ENCODE data around the gene WNK2. TPM values are rescaled to one million over a fixed set of nuclear protein-coding genes. Genes with fewer than 3 reads are reported as not detected.

WNK2 gene
- total RNA-seq, 1 donor from 2014 or later = 3.7 TPM

GRCh38 chr9:93252116-93252780 is 68.3 kb downstream of the WNK2 start:
- DNase-seq (ENCODE audit: low spot score) (no peak), ATAC-seq (no peak)

GRCh38 chr9:93252781-93253530 is 69.0 kb downstream of the WNK2 start:
- ATAC-seq (no peak), DNase-seq (ENCODE audit: low spot score) (no peak)

GRCh38 chr9:93253633-93254032 is 69.7 kb downstream of the WNK2 start:
- ATAC-seq = no peak
- DNase-seq (ENCODE audit: low spot score) = no peak

GRCh38 chr9:93254061-93254481 is 70.1 kb downstream of the WNK2 start:
- ATAC-seq (no peak), DNase-seq (ENCODE audit: low spot score) (no peak)

- DNase-seq (ENCODE audit: low spot score) = peak; percentile 32
- no peak for ATAC-seq
Observed at GRCh38 chr9:93254806-93255493, 71.0 kb downstream of the WNK2 start.

- ATAC-seq (no peak), DNase-seq (ENCODE audit: low spot score) (no peak)
Observed at GRCh38 chr9:93255494-93255867, 71.5 kb downstream of the WNK2 start.

- DNase-seq (ENCODE audit: low spot score) (peak; percentile 43), ATAC-seq (no peak)
Observed at GRCh38 chr9:93255994-93256877, 72.3 kb downstream of the WNK2 start.

- ATAC-seq = no peak
- peak; percentile 40 for DNase-seq (ENCODE audit: low spot score)
Observed at GRCh38 chr9:93256878-93257807, 73.2 kb downstream of the WNK2 start.

GRCh38 chr9:93257808-93258331 is 73.9 kb downstream of the WNK2 start:
- ATAC-seq (no peak), DNase-seq (ENCODE audit: low spot score) (peak; percentile 26)

- ATAC-seq (no peak), DNase-seq (ENCODE audit: low spot score) (peak; percentile 21)
Observed at GRCh38 chr9:93258419-93258817, 74.5 kb downstream of the WNK2 start.

- no peak for ATAC-seq
- peak; percentile 41 for DNase-seq (ENCODE audit: low spot score)
Observed at GRCh38 chr9:93258818-93259489, 75.0 kb downstream of the WNK2 start.

- ATAC-seq (no peak), DNase-seq (ENCODE audit: low spot score) (peak; percentile 30)
Observed at GRCh38 chr9:93259490-93260262, 75.7 kb downstream of the WNK2 start.

GRCh38 chr9:93260263-93261066 is 76.5 kb downstream of the WNK2 start:
- ATAC-seq (no peak), DNase-seq (ENCODE audit: low spot score) (peak; percentile 41)

- ATAC-seq (no peak), DNase-seq (ENCODE audit: low spot score) (no peak)
Observed at GRCh38 chr9:93261281-93261680, 77.3 kb downstream of the WNK2 start.

GRCh38 chr9:93261735-93262523 is 78.0 kb downstream of the WNK2 start:
- ATAC-seq = no peak
- DNase-seq (ENCODE audit: low spot score) = peak; percentile 43

- DNase-seq (ENCODE audit: low spot score) (peak; percentile 37), ATAC-seq (no peak)
Observed at GRCh38 chr9:93262537-93263310, 78.8 kb downstream of the WNK2 start.
